ENCODE results near the gene PMEL.

PMEL gene

GRCh38 chr12:55932551-55932910, 33.3 kb downstream of the PMEL start:
- no peak overlapping the region for H4K8ac ChIP-seq (ENCODE audit: low read depth, low read length)
- peak overlapping the region; percentile 27 for H3K9ac ChIP-seq (ENCODE audit: low read depth, low read length, poor library complexity)
- peak overlapping the region; percentile 58 to 81 for H3K4me3 ChIP-seq (ENCODE audit: low read length in 2 of 2)
- H2BK120ac ChIP-seq (ENCODE audit: low read depth, low read length): no peak overlapping the region
- peaks cover 9 to 16% of the 10 kb centered on the region in 2 donors for H3K4me1 ChIP-seq (ENCODE audit: control insufficient read depth in 2 of 2, insufficient read depth in 1 of 2, low read depth in 1 of 2, low read length in 2 of 2)
- H3K9me3 ChIP-seq (replicated peaks in 1 of 2; ENCODE audit: control insufficient read depth in 2 of 2, insufficient read depth in 1 of 2, low read depth in 1 of 2, low read length in 2 of 2): no peaks in the 10 kb centered on the region
- H3K27me3 ChIP-seq (ENCODE audit: control insufficient read depth in 3 of 3, insufficient read depth in 3 of 3, low read depth in 1 of 3, low read length in 3 of 3): peaks cover 4 to 47% (median 20%) of the 10 kb centered on the region in 3 experiments
- no peak overlapping the region for H3K27ac ChIP-seq (replicated peaks; ENCODE audit: low read length)
- no peak overlapping the region for H3K4ac ChIP-seq (ENCODE audit: low read length)
- no peak for DNase-seq (ENCODE audit: low spot score)
- H3K14ac ChIP-seq (ENCODE audit: low read length): no peak overlapping the region
- no peak overlapping the region for H2AK5ac ChIP-seq (ENCODE audit: low read depth, low read length)
- H3K36me3 ChIP-seq (replicated peaks in 1 of 2; ENCODE audit: control insufficient read depth in 2 of 2, insufficient read depth in 2 of 2, low read length in 2 of 2): no peaks in the 10 kb centered on the region
- H2BK12ac ChIP-seq (ENCODE audit: low read length): no peak overlapping the region
- H2BK15ac ChIP-seq (ENCODE audit: low read length): no peak overlapping the region
- H3K79me1 ChIP-seq (ENCODE audit: low read depth, low read length): no peaks in the 10 kb centered on the region
- no peak overlapping the region for H3K23ac ChIP-seq (ENCODE audit: low read depth, low read length, poor library complexity)
- H4K91ac ChIP-seq (ENCODE audit: low read depth, low read length, poor library complexity): no peak overlapping the region
- H3K4me2 ChIP-seq (ENCODE audit: insufficient read depth, low read length, poor library complexity, severe bottlenecking): peak overlapping the region; percentile 80
- no peak overlapping the region for H2BK5ac ChIP-seq (ENCODE audit: low read length)
- H3K18ac ChIP-seq (ENCODE audit: low read length): no peak overlapping the region
- peak overlapping the region; percentile 88 for H2AFZ ChIP-seq (ENCODE audit: low read length)
- no CpG with 5 or more reads among the region's 4 CpGs for WGBS, 2 donors (ENCODE audit: extremely low coverage in 2 of 2, insufficient read length in 2 of 2, insufficient replicate concordance in 1 of 2)

GRCh38 chr12:55931780-55932550, 33.9 kb downstream of the PMEL start:
- H3K23ac ChIP-seq (ENCODE audit: low read depth, low read length, poor library complexity): peak overlapping the region; percentile 60
- no peak overlapping the region for H4K8ac ChIP-seq (ENCODE audit: low read depth, low read length)
- H3K4me1 ChIP-seq (ENCODE audit: control insufficient read depth in 2 of 2, insufficient read depth in 1 of 2, low read depth in 1 of 2, low read length in 2 of 2): peaks cover 9 to 16% of the 10 kb centered on the region in 2 donors
- H2BK15ac ChIP-seq (ENCODE audit: low read length): peak overlapping the region; percentile 31
- H3K27ac ChIP-seq (replicated peaks; ENCODE audit: low read length): no peak overlapping the region
- H3K9me3 ChIP-seq (replicated peaks in 1 of 2; ENCODE audit: control insufficient read depth in 2 of 2, insufficient read depth in 1 of 2, low read depth in 1 of 2, low read length in 2 of 2): no peaks in the 10 kb centered on the region
- no peak overlapping the region for H2BK120ac ChIP-seq (ENCODE audit: low read depth, low read length)
- no peak overlapping the region for H3K14ac ChIP-seq (ENCODE audit: low read length)
- peak overlapping the region; percentile 71 for H3K9ac ChIP-seq (ENCODE audit: low read depth, low read length, poor library complexity)
- H3K36me3 ChIP-seq (replicated peaks in 1 of 2; ENCODE audit: control insufficient read depth in 2 of 2, insufficient read depth in 2 of 2, low read length in 2 of 2): no peaks in the 10 kb centered on the region
- no peak overlapping the region for H3K4ac ChIP-seq (ENCODE audit: low read length)
- DNase-seq (ENCODE audit: low spot score): no peak
- H3K79me1 ChIP-seq (ENCODE audit: low read depth, low read length): no peaks in the 10 kb centered on the region
- peak overlapping the region; percentile 88 for H2AFZ ChIP-seq (ENCODE audit: low read length)
- H2BK5ac ChIP-seq (ENCODE audit: low read length): no peak overlapping the region
- peaks cover 4 to 47% (median 20%) of the 10 kb centered on the region in 3 experiments for H3K27me3 ChIP-seq (ENCODE audit: control insufficient read depth in 3 of 3, insufficient read depth in 3 of 3, low read depth in 1 of 3, low read length in 3 of 3)
- H3K4me2 ChIP-seq (ENCODE audit: insufficient read depth, low read length, poor library complexity, severe bottlenecking): peak overlapping the region; percentile 80
- H2BK12ac ChIP-seq (ENCODE audit: low read length): no peak overlapping the region
- WGBS, 2 donors (ENCODE audit: extremely low coverage in 2 of 2, insufficient read length in 2 of 2, insufficient replicate concordance in 1 of 2): no CpG with 5 or more reads among the region's 60 CpGs
- H2AK5ac ChIP-seq (ENCODE audit: low read depth, low read length): no peak overlapping the region
- peak overlapping the region; percentile 58 to 81 for H3K4me3 ChIP-seq (ENCODE audit: low read length in 2 of 2)
- peak overlapping the region; percentile 55 for H3K18ac ChIP-seq (ENCODE audit: low read length)
- no peak overlapping the region for H4K91ac ChIP-seq (ENCODE audit: low read depth, low read length, poor library complexity)

- Histone ChIP-seq H2BK120ac (ENCODE audit: low read depth, low read length) (no peak overlapping the region), H2BK5ac (ENCODE audit: low read length) (no peak overlapping the region), H3K4me3 (ENCODE audit: low read length in 2 of 2) (peak overlapping the region; percentile 58), H4K91ac (ENCODE audit: low read depth, low read length, poor library complexity) (no peak overlapping the region), H2BK15ac (ENCODE audit: low read length) (peak overlapping the region; percentile 4), H3K79me1 (ENCODE audit: low read depth, low read length) (no peaks in the 10 kb centered on the region), H3K4me2 (ENCODE audit: insufficient read depth, low read length, poor library complexity, severe bottlenecking) (peak overlapping the region; percentile 80), H2AFZ (ENCODE audit: low read length) (peak overlapping the region; percentile 88), H3K9ac (ENCODE audit: low read depth, low read length, poor library complexity) (no peak overlapping the region), H3K4me1 (ENCODE audit: control insufficient read depth in 2 of 2, insufficient read depth in 1 of 2, low read depth in 1 of 2, low read length in 2 of 2) (peaks cover 9 to 16% of the 10 kb centered on the region in 2 donors), H3K14ac (ENCODE audit: low read length) (no peak overlapping the region), H2AK5ac (ENCODE audit: low read depth, low read length) (no peak overlapping the region), H3K36me3 (replicated peaks in 1 of 2; ENCODE audit: control insufficient read depth in 2 of 2, insufficient read depth in 2 of 2, low read length in 2 of 2) (no peaks in the 10 kb centered on the region), H2BK12ac (ENCODE audit: low read length) (no peak overlapping the region), H3K9me3 (replicated peaks in 1 of 2; ENCODE audit: control insufficient read depth in 2 of 2, insufficient read depth in 1 of 2, low read depth in 1 of 2, low read length in 2 of 2) (no peaks in the 10 kb centered on the region), H3K27ac (replicated peaks; ENCODE audit: low read length) (no peak overlapping the region), H3K27me3 (ENCODE audit: control insufficient read depth in 3 of 3, insufficient read depth in 3 of 3, low read depth in 1 of 3, low read length in 3 of 3) (peaks cover 4 to 44% (median 20%) of the 10 kb centered on the region in 3 experiments), H3K4ac (ENCODE audit: low read length) (no peak overlapping the region), H3K23ac (ENCODE audit: low read depth, low read length, poor library complexity) (no peak overlapping the region), H3K18ac (ENCODE audit: low read length) (peak overlapping the region; percentile 49), H4K8ac (ENCODE audit: low read depth, low read length) (no peak overlapping the region)
- WGBS, 2 donors (ENCODE audit: extremely low coverage in 2 of 2, insufficient read length in 2 of 2, insufficient replicate concordance in 1 of 2): no CpG with 5 or more reads among the region's 10 CpGs
- DNase-seq (ENCODE audit: low spot score): no peak
Observed at GRCh38 chr12:55931317-55931779, 34.5 kb downstream of the PMEL start.

- Histone ChIP-seq H4K8ac (ENCODE audit: low read depth, low read length) (no peak within 1 kb of the TSS), H2BK12ac (ENCODE audit: low read length) (no peak within 1 kb of the TSS), H3K4me3 (ENCODE audit: low read length in 2 of 2) (peak within 1 kb of the TSS; percentile 58 to 81), H3K4ac (ENCODE audit: low read length) (no peak within 1 kb of the TSS), H4K91ac (ENCODE audit: low read depth, low read length, poor library complexity) (no peak within 1 kb of the TSS), H3K23ac (ENCODE audit: low read depth, low read length, poor library complexity) (no peak within 1 kb of the TSS), H3K9ac (ENCODE audit: low read depth, low read length, poor library complexity) (peak within 1 kb of the TSS; percentile 71), H2AK5ac (ENCODE audit: low read depth, low read length) (no peak within 1 kb of the TSS), H3K36me3 (replicated peaks in 1 of 2; ENCODE audit: control insufficient read depth in 2 of 2, insufficient read depth in 2 of 2, low read length in 2 of 2) (peaks cover under 1 to 4% of the 10 kb centered on the region in 2 donors), H3K27me3 (ENCODE audit: control insufficient read depth in 3 of 3, insufficient read depth in 3 of 3, low read depth in 1 of 3, low read length in 3 of 3) (peaks cover 4 to 42% (median 20%) of the 10 kb centered on the region in 3 experiments), H3K9me3 (replicated peaks in 1 of 2; ENCODE audit: control insufficient read depth in 2 of 2, insufficient read depth in 1 of 2, low read depth in 1 of 2, low read length in 2 of 2) (no peaks in the 10 kb centered on the region), H3K27ac (replicated peaks; ENCODE audit: low read length) (no peak within 1 kb of the TSS), H3K4me1 (ENCODE audit: control insufficient read depth in 2 of 2, insufficient read depth in 1 of 2, low read depth in 1 of 2, low read length in 2 of 2) (peaks cover 13 to 21% of the 10 kb centered on the region in 2 donors), H2BK5ac (ENCODE audit: low read length) (no peak within 1 kb of the TSS), H3K14ac (ENCODE audit: low read length) (no peak within 1 kb of the TSS), H2AFZ (ENCODE audit: low read length) (peak within 1 kb of the TSS; percentile 88), H2BK120ac (ENCODE audit: low read depth, low read length) (no peak within 1 kb of the TSS), H3K4me2 (ENCODE audit: insufficient read depth, low read length, poor library complexity, severe bottlenecking) (peak within 1 kb of the TSS; percentile 80), H3K79me1 (ENCODE audit: low read depth, low read length) (no peaks in the 10 kb centered on the region), H2BK15ac (ENCODE audit: low read length) (peak within 1 kb of the TSS; percentile 31), H3K18ac (ENCODE audit: low read length) (peak within 1 kb of the TSS; percentile 55)
- no peak for DNase-seq (ENCODE audit: low spot score)
- no CpG with 5 or more reads among the region's 3 CpGs for WGBS, 2 donors (ENCODE audit: extremely low coverage in 2 of 2, insufficient read length in 2 of 2, insufficient replicate concordance in 1 of 2)
Observed at GRCh38 chr12:55930771-55931316, 35.0 kb downstream of the PMEL start, which contains the start of gene DGKA. Gene DGKA, plus strand, starts transcription at chr12:55931162. Its CDS starts 5,342 bp downstream, at chr12:55936504.
